HG03095 (cell line): ENCODE measurements around the gene POFUT2.

Experiments
- ATAC-seq: cut with Tn5 transposase; IDR thresholded peaks from one replicate; pipeline ENCODE4 v1.9.1; 2021; ENCODE audit warnings: moderate library complexity; ENCODE audit not compliant: unreplicated experiment

Gene POFUT2

GRCh38 chr21:45252448-45252925 lies 35.2 kb downstream of the POFUT2 start:
- ATAC-seq: no peak

GRCh38 chr21:45251635-45252447 lies 35.9 kb downstream of the POFUT2 start:
- no peak for ATAC-seq

- no peak for ATAC-seq
These were observed 36.6 kb downstream of the POFUT2 start for GRCh38 chr21:45250914-45251634.

- no peak for ATAC-seq
These were observed 37.4 kb downstream of the POFUT2 start for GRCh38 chr21:45250272-45250671.

GRCh38 chr21:45249626-45250025 lies 38.1 kb downstream of the POFUT2 start:
- no peak for ATAC-seq

GRCh38 chr21:45248893-45249381 lies 38.8 kb downstream of the POFUT2 start:
- no peak for ATAC-seq

- ATAC-seq: no peak
These were observed 39.3 kb downstream of the POFUT2 start for GRCh38 chr21:45248301-45248892.

- no peak for ATAC-seq
These were observed 41.0 kb downstream of the POFUT2 start for GRCh38 chr21:45246386-45247320.

GRCh38 chr21:45244799-45245340 lies 42.8 kb downstream of the POFUT2 start:
- ATAC-seq: no peak

GRCh38 chr21:45243603-45244002 lies 44.1 kb downstream of the POFUT2 start:
- no peak for ATAC-seq

- ATAC-seq: no peak
These were observed 46.3 kb downstream of the POFUT2 start for GRCh38 chr21:45241357-45241756.

- no peak for ATAC-seq
These were observed 50.3 kb downstream of the POFUT2 start for GRCh38 chr21:45237401-45237800.

GRCh38 chr21:45236481-45236880 lies 51.2 kb downstream of the POFUT2 start:
- ATAC-seq: no peak

GRCh38 chr21:45235488-45235887 lies 52.2 kb downstream of the POFUT2 start:
- no peak for ATAC-seq

- no peak for ATAC-seq
These were observed 52.7 kb downstream of the POFUT2 start for GRCh38 chr21:45234965-45235364.

- no peak for ATAC-seq
These were observed 53.6 kb downstream of the POFUT2 start for GRCh38 chr21:45234127-45234526.

- no peak for ATAC-seq
These were observed 56.0 kb downstream of the POFUT2 start for GRCh38 chr21:45231705-45232104.

- ATAC-seq: no peak
These were observed 58.9 kb downstream of the POFUT2 start for GRCh38 chr21:45228656-45229240.

GRCh38 chr21:45228171-45228641 lies 59.5 kb downstream of the POFUT2 start:
- ATAC-seq: no peak

GRCh38 chr21:45227735-45228134 lies 60.0 kb downstream of the POFUT2 start:
- ATAC-seq: no peak
